GM06990 (cell line): Measurements from ENCODE around the gene PMAIP1.
A peak's percentile ranks its signal among the peaks of the same experiment; 100 is the strongest.
"Not testable (repeated sequence)": the region's sequence is repeated elsewhere in the genome, so short reads cannot be mapped to it uniquely, and the experiment has no call there.

Experiments used
- DNase-seq: peaks from one replicate; pipeline ENCODE4 v3.0.0-alpha.2; 2011; ENCODE audit not compliant: insufficient read length; ENCODE audit errors: extremely low read depth
- H3K27me3 ChIP-seq: replicated peaks from 2 replicates; pipeline ENCODE4 v1.6.0; 2011; ENCODE audit warnings: low read length; ENCODE audit not compliant: control insufficient read depth, insufficient read depth
- H3K36me3 ChIP-seq: 2 replicates; pipeline ENCODE4 v1.5.1; 2011; ENCODE audit warnings: low read length; ENCODE audit not compliant: control insufficient read depth, insufficient read depth
- H3K4me3 ChIP-seq: replicated peaks from 2 replicates; pipeline ENCODE4 v1.5.1; 2011; ENCODE audit warnings: low read depth, mild to moderate bottlenecking, control low read depth, low read length
- TF ChIP-seq, protein P1 (sequence below): IDR thresholded peaks from 2 replicates; pipeline ENCODE4 v1.5.1; 2011; ENCODE audit warnings: low read length, control low read depth, mild to moderate bottlenecking, inconsistent platforms; ENCODE audit not compliant: insufficient read depth, poor library complexity, severe bottlenecking

PMAIP1 gene

DNA sequence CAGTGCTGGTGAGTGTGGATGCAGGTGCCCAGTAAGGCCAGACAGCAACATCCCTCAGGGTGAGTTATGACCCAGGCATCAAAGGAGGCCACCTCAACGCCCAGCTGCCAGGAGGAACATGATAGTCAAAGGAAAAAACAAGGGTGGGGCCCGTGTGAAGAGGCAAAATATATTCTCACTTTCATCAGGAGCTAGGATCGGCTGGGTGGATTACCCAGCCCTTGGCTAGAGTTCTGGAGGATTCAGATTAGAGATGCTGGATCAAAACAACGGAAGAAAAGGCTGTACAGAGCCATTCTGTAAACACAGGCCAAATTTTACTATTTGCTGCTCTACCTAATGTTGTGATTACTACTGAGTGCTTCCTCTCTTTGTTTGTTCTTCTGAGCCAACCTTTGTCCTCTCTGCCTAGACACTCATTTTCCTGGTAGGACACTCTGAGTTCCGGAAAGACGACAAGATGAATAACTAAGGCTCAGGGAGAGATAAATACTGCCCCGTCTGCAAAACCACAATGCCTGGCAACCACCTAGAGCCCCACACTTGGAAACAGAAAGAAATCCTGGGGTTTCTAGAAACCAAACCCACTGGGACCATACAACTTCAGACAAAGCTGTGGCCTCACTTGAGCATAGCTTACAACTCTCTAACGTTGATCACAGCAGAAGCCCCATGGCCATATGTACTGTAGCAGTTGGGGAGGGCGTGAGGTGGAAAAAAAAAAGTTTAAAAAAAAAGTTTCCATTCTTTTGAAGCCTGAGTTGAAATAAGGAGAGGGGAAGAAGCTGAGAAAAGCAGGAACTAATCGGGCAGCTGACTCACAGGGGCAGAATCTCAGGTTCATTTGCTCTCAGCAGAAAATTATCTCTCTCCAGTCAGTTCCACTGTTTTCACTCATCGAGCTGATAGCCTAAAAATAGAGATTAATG lies 17.8 kb upstream of the PMAIP1 start:
- DNase-seq, result no peak

DNA sequence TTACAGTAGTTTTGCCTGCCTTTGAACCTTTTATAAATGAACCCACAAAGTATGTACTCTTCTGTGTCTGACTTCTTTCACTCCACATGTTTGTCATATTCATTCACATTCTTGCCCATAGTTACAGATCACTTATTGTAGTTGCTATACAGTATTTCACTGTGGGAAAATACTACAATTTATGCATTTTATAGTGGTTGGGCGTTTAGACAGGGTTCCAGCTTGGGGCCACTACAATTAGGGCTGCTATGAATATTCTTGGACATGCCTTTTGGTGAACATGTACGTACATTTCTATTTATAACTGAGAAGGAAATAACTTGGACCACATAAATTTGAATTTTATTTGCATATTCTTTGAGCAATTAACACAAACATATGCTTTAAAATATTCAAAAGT lies 15.4 kb upstream of the PMAIP1 start:
- no peak overlapping the region for H3K4me3 ChIP-seq
- H3K36me3 ChIP-seq, result no peaks in the 10 kb centered on the region
- no peaks in the 10 kb centered on the region for H3K27me3 ChIP-seq
- DNase-seq, result no peak
- TF ChIP-seq, protein P1, sequence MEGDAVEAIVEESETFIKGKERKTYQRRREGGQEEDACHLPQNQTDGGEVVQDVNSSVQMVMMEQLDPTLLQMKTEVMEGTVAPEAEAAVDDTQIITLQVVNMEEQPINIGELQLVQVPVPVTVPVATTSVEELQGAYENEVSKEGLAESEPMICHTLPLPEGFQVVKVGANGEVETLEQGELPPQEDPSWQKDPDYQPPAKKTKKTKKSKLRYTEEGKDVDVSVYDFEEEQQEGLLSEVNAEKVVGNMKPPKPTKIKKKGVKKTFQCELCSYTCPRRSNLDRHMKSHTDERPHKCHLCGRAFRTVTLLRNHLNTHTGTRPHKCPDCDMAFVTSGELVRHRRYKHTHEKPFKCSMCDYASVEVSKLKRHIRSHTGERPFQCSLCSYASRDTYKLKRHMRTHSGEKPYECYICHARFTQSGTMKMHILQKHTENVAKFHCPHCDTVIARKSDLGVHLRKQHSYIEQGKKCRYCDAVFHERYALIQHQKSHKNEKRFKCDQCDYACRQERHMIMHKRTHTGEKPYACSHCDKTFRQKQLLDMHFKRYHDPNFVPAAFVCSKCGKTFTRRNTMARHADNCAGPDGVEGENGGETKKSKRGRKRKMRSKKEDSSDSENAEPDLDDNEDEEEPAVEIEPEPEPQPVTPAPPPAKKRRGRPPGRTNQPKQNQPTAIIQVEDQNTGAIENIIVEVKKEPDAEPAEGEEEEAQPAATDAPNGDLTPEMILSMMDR, result no peak

More for the DNA sequence above, 17.8 kb upstream of the PMAIP1 start:
- no peaks in the 10 kb centered on the region for H3K27me3 ChIP-seq
- H3K36me3 ChIP-seq, result no peaks in the 10 kb centered on the region
- H3K4me3 ChIP-seq, result no peak overlapping the region
- TF ChIP-seq, protein P1, result no peak

DNA sequence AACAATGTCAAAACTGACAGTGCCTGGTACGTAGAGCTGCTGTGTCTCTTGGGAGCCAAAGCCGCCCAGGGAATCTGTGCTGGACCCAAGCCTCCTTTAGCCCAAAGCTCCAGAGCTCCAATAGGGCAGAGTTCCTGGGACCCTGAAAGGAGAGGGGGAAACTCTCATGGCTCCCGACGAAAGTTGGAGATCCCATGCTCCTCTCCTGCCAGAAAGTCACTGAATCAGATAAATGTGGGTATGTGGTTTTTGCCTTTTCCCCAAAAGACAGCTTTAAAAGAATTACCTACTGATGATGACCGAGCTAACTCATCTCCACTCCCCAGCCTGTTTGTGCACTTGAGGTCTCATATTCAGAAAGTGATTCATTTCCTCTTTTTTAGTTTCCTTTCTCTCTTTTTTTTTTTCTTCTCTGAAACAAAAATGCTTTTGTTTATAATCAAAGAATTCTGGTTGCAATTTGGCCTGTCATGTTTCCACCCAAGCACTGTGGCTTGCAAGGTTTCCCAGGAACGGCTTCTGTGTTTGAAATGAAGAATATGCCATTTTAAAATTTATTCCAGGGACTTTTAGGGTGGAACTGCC lies 14.1 kb upstream of the PMAIP1 start:
- H3K36me3 ChIP-seq, result no peaks in the 10 kb centered on the region
- H3K27me3 ChIP-seq, result no peaks in the 10 kb centered on the region
- DNase-seq, result peak; percentile 62
- H3K4me3 ChIP-seq, result peak overlapping the region; percentile 51
- TF ChIP-seq, protein P1, result no peak

DNA sequence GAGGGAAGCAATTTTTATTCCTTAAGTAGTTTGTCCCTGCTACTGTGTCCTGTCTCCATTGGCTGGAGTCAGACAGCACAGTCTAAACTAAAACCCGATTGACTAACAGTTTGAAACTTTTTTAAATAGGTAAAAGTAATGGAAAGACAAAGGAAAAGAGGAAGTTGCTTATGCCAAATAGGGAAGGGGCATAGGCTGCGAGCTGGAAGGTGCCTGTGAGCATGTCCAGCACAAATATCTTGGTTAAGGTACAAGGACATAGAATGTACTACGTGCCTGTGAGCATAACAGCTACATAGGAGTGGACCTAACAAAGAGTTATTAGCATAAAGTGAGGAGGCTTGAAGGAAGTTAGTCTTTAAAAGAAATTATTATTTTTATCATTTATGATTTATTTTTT lies 13.4 kb upstream of the PMAIP1 start:
- H3K27me3 ChIP-seq, H3K4me3 ChIP-seq, DNase-seq, H3K36me3 ChIP-seq: not testable (repeated sequence)

- Histone ChIP-seq H3K27me3 (no peaks in the 10 kb centered on the region), H3K4me3 (no peak overlapping the region), H3K36me3 (no peaks in the 10 kb centered on the region)
- no peak for DNase-seq
- TF ChIP-seq, protein P1, result no peak
These were observed 7.7 kb upstream of the PMAIP1 start for GRCh38 chr18:59892123-59892522.

DNA sequence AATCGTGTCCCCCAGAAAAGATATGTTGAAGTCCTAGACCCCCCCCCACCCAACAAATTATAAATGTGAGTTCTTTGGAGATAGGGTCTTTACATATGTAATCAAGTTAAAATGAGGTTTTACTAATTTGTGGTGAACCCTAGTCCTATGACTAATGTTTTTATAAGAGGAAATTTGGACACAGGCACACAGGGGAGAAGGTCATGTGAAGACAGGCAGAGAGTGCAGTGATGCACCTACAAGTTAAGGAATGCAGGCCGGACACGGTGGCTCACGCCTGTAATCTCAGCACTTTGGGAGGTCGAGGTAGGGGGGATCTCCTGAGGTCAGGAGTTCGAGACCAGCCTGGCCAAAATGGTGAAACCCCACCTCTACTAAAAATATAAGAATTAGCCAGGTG lies 5.8 kb upstream of the PMAIP1 start:
- H3K4me3 ChIP-seq, result no peak overlapping the region
- no peaks in the 10 kb centered on the region for H3K36me3 ChIP-seq
- TF ChIP-seq, protein P1, result no peak
- no peaks in the 10 kb centered on the region for H3K27me3 ChIP-seq
- no peak for DNase-seq
